IPS-20b (cell line): Measurements from ENCODE around the gene SNUPN.

Source experiments
- H3K27ac ChIP-seq: one replicate; pipeline ENCODE4 v1.5.1; 2013; ENCODE audit warnings: low read length
- H3K27me3 ChIP-seq: 2 replicates; pipeline ENCODE4 v1.6.1; 2013; ENCODE audit warnings: mild to moderate bottlenecking, low read length, inconsistent platforms; ENCODE audit not compliant: insufficient read depth
- H3K36me3 ChIP-seq: 2 replicates; pipeline ENCODE4 v1.6.1; 2013; ENCODE audit warnings: low read depth, mild to moderate bottlenecking, inconsistent platforms, low read length, moderate library complexity; ENCODE audit not compliant: insufficient read depth
- H3K4me1 ChIP-seq: 2 replicates; pipeline ENCODE4 v1.6.1; 2013; ENCODE audit warnings: mild to moderate bottlenecking, control low read depth, inconsistent platforms, low read length, moderate library complexity; ENCODE audit not compliant: insufficient read depth
- H3K4me3 ChIP-seq: 2 replicates; pipeline ENCODE4 v1.5.1; 2013; ENCODE audit warnings: mild to moderate bottlenecking, low read length, inconsistent platforms
- H3K9ac ChIP-seq: 2 replicates; pipeline ENCODE4 v1.6.1; 2013; ENCODE audit warnings: low read depth, mild to moderate bottlenecking, inconsistent platforms, low read length, moderate library complexity
- H3K9me3 ChIP-seq: 2 replicates; pipeline ENCODE4 v1.6.1; 2013; ENCODE audit warnings: mild to moderate bottlenecking, low read depth, low read length, inconsistent platforms; ENCODE audit not compliant: insufficient read depth

SNUPN gene

DNA sequence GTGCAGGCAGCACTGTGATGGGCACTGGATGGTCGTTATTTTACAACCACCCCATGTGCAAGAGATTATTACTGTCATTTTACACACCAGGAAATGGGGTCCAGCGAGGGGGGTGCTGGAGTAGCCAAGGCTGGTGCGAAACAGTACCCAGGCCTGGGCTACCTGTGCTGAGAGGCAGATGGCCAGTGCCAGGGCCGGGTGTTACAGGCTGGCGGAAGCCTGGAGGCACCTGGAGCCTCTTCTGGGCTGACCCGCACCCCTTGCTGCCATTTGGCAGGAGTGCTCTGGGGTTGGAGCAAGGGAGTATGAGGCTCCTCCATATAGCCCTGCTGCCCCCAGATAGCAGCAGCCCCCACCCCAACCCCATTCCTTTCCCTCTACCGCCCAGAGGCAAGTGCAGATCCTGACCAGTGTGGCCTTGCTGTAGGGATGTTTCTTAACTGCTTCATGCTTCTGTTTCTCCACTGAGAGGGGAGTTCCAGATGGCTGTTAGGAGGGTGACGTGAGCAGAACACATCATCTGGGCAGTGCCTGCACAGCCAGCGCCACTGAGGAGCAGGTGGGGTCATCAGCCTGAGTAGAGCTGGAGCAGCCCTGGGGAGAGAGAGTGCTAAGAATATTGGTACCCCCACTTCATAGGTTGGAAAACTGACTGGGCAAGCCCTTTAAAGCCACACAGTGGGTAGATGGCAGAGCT lies 37.4 kb upstream of the SNUPN start:
- Histone ChIP-seq H3K27ac (no peak overlapping the region), H3K4me3 (no peak overlapping the region), H3K4me1 (no peaks in the 10 kb centered on the region), H3K36me3 (peaks cover 15% of the 10 kb centered on the region), H3K9ac (no peak overlapping the region), H3K9me3 (no peaks in the 10 kb centered on the region), H3K27me3 (no peaks in the 10 kb centered on the region)

DNA sequence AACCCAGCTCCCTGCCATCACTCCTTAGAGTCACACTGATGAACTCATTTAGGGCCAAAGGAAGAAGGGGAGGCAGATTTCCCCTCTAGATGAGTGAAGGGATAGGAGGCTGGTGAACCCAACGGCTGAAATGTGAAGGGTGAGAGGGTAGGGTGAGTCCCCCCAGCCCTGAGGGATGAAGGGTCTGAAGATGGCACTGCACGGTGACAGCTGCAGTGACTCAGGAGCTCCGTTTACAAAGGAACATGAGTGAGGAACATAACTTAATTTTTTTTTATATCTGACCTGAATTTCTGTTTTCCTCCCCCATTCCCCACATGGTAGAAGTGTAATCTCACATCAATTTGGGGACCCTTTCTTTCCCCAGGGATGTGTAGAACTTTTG lies 36.2 kb upstream of the SNUPN start:
- H3K4me1 ChIP-seq, result no peaks in the 10 kb centered on the region
- H3K9ac ChIP-seq, result no peak overlapping the region
- no peaks in the 10 kb centered on the region for H3K9me3 ChIP-seq
- H3K27me3 ChIP-seq, result no peaks in the 10 kb centered on the region
- H3K36me3 ChIP-seq, result peaks cover 26% of the 10 kb centered on the region
- H3K27ac ChIP-seq, result no peak overlapping the region
- no peak overlapping the region for H3K4me3 ChIP-seq

DNA sequence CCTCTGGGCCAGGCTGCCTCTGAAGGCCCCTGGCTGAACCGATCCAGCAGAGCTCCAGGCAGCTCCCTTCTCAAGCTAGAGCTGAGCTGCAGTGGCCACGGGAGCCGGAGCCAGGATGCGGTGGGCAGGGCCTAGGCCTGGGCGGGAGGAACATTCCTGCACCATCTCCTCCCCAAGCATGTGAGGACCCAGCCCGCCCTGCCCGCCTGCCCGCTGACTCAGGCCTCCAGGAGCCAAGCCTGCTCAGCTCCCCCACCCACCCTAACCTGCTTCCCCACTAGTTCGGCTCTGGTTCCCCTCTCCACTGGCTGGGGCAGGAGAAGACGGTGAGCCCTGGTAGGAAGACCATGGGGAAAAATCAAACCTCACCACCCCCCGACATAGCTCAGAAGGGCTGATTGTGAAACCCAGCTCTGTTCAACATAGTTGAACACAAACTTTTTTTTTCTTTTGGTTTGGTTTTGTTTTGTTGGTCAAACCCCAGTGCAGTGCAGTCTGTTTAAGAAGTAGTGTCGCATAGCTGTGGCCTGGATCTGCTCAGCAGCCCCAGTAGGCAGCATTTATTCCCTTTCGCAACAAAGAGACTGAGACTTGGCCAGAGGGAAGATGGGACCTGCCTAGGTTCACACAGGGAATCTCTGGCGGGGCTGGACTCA lies 35.7 kb upstream of the SNUPN start:
- Histone ChIP-seq H3K9me3 (no peaks in the 10 kb centered on the region), H3K4me3 (no peak overlapping the region), H3K9ac (no peak overlapping the region; the same call in 1 of the 2 replicates), H3K4me1 (no peaks in the 10 kb centered on the region), H3K27ac (no peak overlapping the region), H3K27me3 (no peaks in the 10 kb centered on the region), H3K36me3 (peaks cover 29% of the 10 kb centered on the region)

DNA sequence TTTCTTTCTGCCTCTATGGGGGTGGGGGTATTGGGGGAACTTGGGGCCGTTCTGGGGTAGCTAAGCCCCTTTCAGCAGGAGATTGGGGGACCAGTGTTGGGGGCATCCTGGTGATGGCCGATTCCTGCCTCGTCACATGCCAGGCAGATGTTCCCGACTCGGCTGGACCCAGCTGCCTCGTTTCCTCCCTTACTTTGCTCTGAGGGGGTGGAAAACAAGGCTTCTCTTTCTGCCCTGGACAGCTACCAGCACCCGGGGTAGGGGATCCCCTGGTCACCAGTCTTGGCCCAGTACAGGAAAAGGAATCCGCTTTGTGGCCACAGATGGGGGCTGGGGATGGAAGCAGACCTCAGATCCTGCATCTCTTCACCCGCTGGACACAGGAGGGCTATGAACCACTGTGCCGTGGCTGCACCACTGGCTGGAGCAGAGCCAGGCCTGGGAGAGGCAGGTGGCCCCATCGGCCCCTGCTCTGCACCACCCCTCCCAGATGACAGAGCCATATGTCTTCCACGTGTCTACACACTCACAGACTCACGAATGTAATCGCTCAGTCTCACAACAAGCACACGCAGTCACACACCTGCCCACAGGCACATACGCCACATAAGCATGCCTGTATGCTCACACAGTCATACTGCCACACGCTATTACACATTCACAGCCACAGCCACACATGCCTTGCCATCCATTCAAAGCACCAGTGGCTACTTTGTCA lies 34.6 kb upstream of the SNUPN start:
- no peak overlapping the region for H3K4me3 ChIP-seq
- no peak overlapping the region for H3K27ac ChIP-seq
- H3K9ac ChIP-seq, result no peak overlapping the region
- no peaks in the 10 kb centered on the region for H3K4me1 ChIP-seq
- no peaks in the 10 kb centered on the region for H3K9me3 ChIP-seq
- no peaks in the 10 kb centered on the region for H3K27me3 ChIP-seq
- H3K36me3 ChIP-seq, result peaks cover 29% of the 10 kb centered on the region

DNA sequence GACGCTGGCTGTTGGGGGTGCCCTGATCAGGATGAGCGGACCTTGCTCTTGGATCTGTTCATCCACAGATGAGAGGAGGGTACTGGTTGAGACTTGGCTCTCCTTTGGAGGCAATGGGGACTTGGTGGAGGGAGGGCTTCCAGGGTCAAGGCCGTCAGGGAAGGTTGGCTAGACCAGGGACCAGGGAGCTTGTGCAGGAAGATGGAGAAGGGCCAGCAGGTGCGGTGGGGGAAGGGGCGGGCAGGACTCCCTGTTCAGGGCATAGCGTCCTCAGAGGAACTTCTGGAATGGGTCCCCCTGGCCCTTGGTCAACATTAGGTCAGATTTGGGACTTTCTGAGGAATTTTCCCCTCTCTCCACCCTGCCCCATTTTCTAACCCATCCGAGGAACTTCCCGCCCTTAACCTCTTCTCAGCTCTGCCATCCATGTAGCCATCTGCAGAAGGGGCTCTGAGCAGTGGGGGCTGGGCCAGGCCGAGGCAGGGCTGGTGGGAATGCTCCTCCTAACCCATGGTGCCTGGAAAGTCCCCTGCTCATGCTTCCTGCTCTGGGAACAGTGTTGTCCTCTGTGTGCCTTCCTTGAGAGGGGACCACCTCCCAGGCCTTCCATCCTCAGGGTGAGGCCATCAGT lies 33.7 kb upstream of the SNUPN start:
- Histone ChIP-seq H3K9me3 (no peaks in the 10 kb centered on the region), H3K27ac (no peak overlapping the region), H3K36me3 (peaks cover 29% of the 10 kb centered on the region), H3K4me1 (no peaks in the 10 kb centered on the region), H3K9ac (no peak overlapping the region), H3K27me3 (no peaks in the 10 kb centered on the region), H3K4me3 (no peak overlapping the region)

DNA sequence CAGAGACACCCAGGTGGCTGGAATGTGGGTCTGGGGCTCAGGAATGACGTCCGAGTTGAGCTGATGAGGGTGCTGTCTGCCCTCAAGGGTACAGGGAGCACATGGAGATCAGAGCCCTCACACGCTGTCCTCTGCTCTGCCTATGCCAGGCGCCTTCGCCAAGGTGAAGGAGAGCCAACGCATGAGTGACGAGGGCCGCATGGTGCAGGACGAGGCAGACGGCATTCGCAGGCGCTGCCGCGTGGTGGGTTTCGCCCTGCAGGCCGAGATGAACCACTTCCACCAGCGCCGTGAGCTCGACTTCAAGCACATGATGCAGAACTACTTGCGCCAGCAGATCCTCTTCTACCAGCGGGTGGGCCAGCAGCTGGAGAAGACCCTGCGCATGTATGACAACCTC lies 31.3 kb upstream of the SNUPN start:
- Histone ChIP-seq H3K27ac (no peak overlapping the region), H3K9ac (no peak overlapping the region), H3K36me3 (peaks cover 32% of the 10 kb centered on the region)

DNA sequence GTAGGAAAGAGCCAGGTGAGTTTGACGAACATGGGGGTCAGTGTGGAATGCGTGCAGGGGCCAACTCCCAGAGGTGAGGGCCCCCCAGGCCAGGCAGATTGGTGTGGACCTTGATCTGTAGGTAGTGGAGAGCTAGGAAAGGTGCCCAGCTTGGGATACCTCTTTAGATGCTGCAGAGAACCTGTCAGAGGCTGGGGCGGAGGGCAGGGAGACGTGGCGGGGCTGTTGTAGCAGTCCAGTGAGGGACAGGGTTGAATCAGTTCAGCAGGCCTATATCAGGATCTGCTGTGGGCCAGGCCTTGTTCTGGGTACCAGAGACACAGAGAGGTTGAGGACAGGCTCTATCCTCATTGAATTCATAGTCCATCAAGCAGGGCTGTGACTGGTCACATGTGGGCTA lies 30.8 kb upstream of the SNUPN start:
- no peak overlapping the region for H3K27ac ChIP-seq
- H3K27me3 ChIP-seq, result no peaks in the 10 kb centered on the region
- H3K9me3 ChIP-seq, result no peaks in the 10 kb centered on the region
- no peak overlapping the region for H3K9ac ChIP-seq
- peaks cover 32% of the 10 kb centered on the region for H3K36me3 ChIP-seq
- peaks cover 2% of the 10 kb centered on the region; the same call in 1 of the 2 replicates for H3K4me1 ChIP-seq
- H3K4me3 ChIP-seq, result no peak overlapping the region

More for the DNA sequence above, 31.3 kb upstream of the SNUPN start:
- Histone ChIP-seq H3K4me3 (no peak overlapping the region), H3K27me3 (no peaks in the 10 kb centered on the region), H3K4me1 (no peaks in the 10 kb centered on the region), H3K9me3 (no peaks in the 10 kb centered on the region)

DNA sequence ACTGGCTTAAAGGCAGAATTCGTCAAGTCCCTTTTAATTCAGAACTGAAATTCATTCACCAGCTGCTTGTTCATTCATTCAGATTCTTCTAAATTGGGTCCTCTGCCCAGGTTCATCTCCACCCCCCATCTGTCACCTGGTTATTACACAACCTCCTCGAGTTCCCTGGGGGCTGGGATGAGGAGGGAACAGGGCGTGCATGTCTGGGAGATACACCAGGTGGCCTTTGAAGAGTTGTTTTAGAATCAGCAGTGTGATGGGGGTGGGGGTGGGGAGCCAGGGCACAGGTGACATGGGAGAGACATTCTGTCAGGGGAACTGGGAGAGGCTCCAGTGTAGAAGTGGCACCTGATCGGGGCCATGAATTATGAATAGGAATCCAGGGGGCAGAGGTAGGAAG lies 30.4 kb upstream of the SNUPN start:
- no peak overlapping the region for H3K4me3 ChIP-seq
- no peaks in the 10 kb centered on the region for H3K9me3 ChIP-seq
- no peak overlapping the region for H3K9ac ChIP-seq
- H3K4me1 ChIP-seq, result peaks cover 5% of the 10 kb centered on the region; the same call in 1 of the 2 replicates
- H3K27me3 ChIP-seq, result no peaks in the 10 kb centered on the region
- H3K36me3 ChIP-seq, result peaks cover 35% of the 10 kb centered on the region
- H3K27ac ChIP-seq, result no peak overlapping the region

DNA sequence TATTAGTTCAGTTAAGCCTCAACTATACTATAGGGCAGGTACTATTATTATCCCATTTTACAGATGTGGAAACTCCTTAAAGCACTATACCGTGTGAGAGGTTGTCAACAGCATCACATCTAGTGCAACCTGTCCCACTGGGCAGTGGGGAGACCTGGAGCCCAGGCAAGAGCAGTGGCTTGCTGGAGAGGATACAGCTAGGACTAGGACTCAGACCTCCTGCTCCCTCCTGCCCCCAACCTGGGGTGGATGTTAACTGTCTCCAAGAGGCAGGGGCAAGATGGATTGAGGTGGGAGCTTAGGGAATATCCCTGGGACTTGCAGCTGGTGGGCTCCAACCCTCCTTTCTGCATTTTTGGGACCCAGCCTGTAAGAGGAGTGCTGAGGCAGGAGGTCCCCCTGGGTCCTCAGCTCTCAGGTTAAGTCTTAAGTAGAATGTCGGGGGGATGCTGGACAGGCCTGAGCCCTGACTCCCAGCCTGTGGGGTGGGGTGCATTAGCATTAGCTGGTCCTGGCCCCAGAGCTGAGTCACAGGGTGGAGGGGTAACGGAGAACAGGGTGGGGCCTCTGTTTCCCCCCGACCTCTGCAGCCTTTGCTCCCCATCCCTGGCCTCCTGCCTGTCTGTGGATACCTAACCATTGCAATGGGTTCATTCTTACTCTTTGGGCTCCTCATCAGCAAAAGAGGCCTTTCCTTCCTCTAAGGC lies 28.8 kb upstream of the SNUPN start:
- no peak overlapping the region for H3K9ac ChIP-seq
- H3K9me3 ChIP-seq, result no peaks in the 10 kb centered on the region
- no peak overlapping the region for H3K27ac ChIP-seq
- H3K36me3 ChIP-seq, result peaks cover 42% of the 10 kb centered on the region
- H3K27me3 ChIP-seq, result no peaks in the 10 kb centered on the region
- H3K4me3 ChIP-seq, result no peak overlapping the region
- H3K4me1 ChIP-seq, result peaks cover 11% of the 10 kb centered on the region

DNA sequence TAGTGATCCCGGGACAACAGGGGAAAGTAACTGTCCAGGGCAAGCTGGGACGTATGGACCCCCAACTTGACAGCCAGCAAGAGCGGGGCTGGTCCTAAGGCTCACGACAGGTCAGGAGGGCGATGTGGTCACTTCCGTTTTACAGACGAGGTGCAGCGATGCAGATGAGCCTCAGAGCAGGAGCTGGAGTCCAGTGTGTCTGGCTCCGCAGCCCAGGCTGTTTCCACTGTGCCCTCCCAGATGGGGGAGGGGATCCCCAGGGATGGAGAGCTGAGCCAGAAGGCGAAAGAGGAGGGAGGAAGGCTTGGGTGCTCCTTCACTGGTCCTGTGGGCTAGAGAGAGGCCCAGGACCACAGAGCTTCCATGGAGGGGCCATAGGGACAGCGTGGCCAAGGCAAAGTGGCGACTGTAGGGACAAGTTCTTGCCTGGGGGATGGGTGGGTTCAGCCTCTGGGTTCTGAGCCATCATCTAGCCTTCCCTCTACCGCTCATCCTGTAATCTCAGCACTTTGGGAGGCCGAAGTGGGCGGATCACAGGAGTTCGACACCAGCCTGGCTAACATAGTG lies 27.9 kb upstream of the SNUPN start:
- no peak overlapping the region for H3K4me3 ChIP-seq
- H3K9ac ChIP-seq, result no peak overlapping the region

More for the DNA sequence above, 27.9 kb upstream of the SNUPN start:
- no peaks in the 10 kb centered on the region for H3K27me3 ChIP-seq
- peaks cover 17% of the 10 kb centered on the region for H3K4me1 ChIP-seq
- H3K9me3 ChIP-seq, result no peaks in the 10 kb centered on the region
- H3K36me3 ChIP-seq, result peaks cover 39% of the 10 kb centered on the region
- no peak overlapping the region for H3K27ac ChIP-seq
